Neural cell (in vitro differentiated cells): ENCODE measurements around the gene MBD3. TPM values are rescaled to one million over a fixed set of nuclear protein-coding genes. Genes with fewer than 3 reads are reported as not detected.

Source experiments
- H2AFZ ChIP-seq: fragments of 200-600, 300-800 bp; sonication (generic), shearing (Covaris generic); 2 replicates; pipeline ENCODE4 v1.6.0; 2014; ENCODE audit warnings: low read depth, mild to moderate bottlenecking, antibody characterized with exemption, low read length, moderate library complexity
- H3F3A ChIP-seq: fragments of 200-600 bp; shearing (Covaris generic); 2 replicates; pipeline ENCODE4 v1.6.1; 2016; ENCODE audit warnings: mild to moderate bottlenecking, moderate library complexity, mixed read lengths, antibody characterized with exemption, low read length; ENCODE audit not compliant: insufficient read depth, poor library complexity, severe bottlenecking
- H3K27ac ChIP-seq: fragments of 200-600, 300-800 bp; sonication (generic), shearing (Covaris generic); 2 replicates; pipeline ENCODE4 v1.5.1; 2014; ENCODE audit warnings: mild to moderate bottlenecking, low read length, moderate library complexity
- H3K27me3 ChIP-seq: fragments of 300-800, 200-600 bp; sonication (generic), shearing (Covaris generic); 2 replicates; pipeline ENCODE4 v1.6.0; 2014; ENCODE audit warnings: mild to moderate bottlenecking, low read depth, low read length, moderate library complexity; ENCODE audit not compliant: insufficient read depth
- H3K36me3 ChIP-seq: fragments of 300-800, 200-600 bp; sonication (generic), shearing (Covaris generic); 2 replicates; pipeline ENCODE4 v1.5.1; 2014; ENCODE audit warnings: mild to moderate bottlenecking, antibody characterized with exemption, low read length, moderate library complexity; ENCODE audit not compliant: insufficient read depth
- H3K4me2 ChIP-seq: fragments of 300-800, 200-600 bp; sonication (generic), shearing (Covaris generic); 2 replicates; pipeline ENCODE4 v1.6.0; 2014; ENCODE audit warnings: mild to moderate bottlenecking, low read length
- H3K4me3 ChIP-seq: fragments of 300-800, 200-600 bp; sonication (generic), shearing (Covaris generic); 2 replicates; pipeline ENCODE4 v1.5.1; 2014; ENCODE audit warnings: mild to moderate bottlenecking, low read length, moderate library complexity
- H3K79me2 ChIP-seq: fragments of 200-600 bp; shearing (Covaris generic); replicated peaks from 2 replicates; pipeline ENCODE4 v1.6.0; 2014; ENCODE audit warnings: mild to moderate bottlenecking, low read length, moderate library complexity; ENCODE audit not compliant: insufficient read depth
- H3K9ac ChIP-seq: fragments of 300-800, 200-600 bp; sonication (generic), shearing (Covaris generic); 2 replicates; pipeline ENCODE4 v1.6.1; 2016; ENCODE audit warnings: mild to moderate bottlenecking, low read length, mixed read lengths
- H3K9me2 ChIP-seq: fragments of 200-600 bp; shearing (Covaris generic); 2 replicates; pipeline ENCODE4 v1.6.1; 2016; ENCODE audit warnings: mild to moderate bottlenecking, low read length, mixed read lengths; ENCODE audit not compliant: insufficient read depth
- H3K9me3 ChIP-seq: fragments of 200-600, 300-800 bp; sonication (generic), shearing (Covaris generic); 2 replicates; pipeline ENCODE4 v1.6.1; 2016; ENCODE audit warnings: mild to moderate bottlenecking, mixed run types, low read length, moderate library complexity, mixed read lengths
- H4K20me1 ChIP-seq: fragments of 200-600 bp; shearing (Covaris generic); 2 replicates; pipeline ENCODE4 v1.6.1; 2016; ENCODE audit warnings: mild to moderate bottlenecking, mixed run types; ENCODE audit not compliant: insufficient read depth
- EP300 ChIP-seq: fragments of 450-650 bp; conservative IDR thresholded peaks from 2 replicates; pipeline ENCODE4 v1.6.1; 2014; ENCODE audit warnings: antibody characterized with exemption, mild to moderate bottlenecking, moderate library complexity; ENCODE audit not compliant: poor library complexity, severe bottlenecking
- EZH2 ChIP-seq: fragments of 200-600, 300-800 bp; shearing (Covaris generic), sonication (generic); IDR thresholded peaks from 2 replicates; pipeline ENCODE4 v1.6.1; 2014; ENCODE audit warnings: antibody characterized with exemption, low read length, borderline replicate concordance, mild to moderate bottlenecking; ENCODE audit not compliant: insufficient read depth, poor library complexity, severe bottlenecking
- MXI1 ChIP-seq: fragments of 450-650 bp; conservative IDR thresholded peaks from 2 replicates; pipeline ENCODE4 v1.6.1; 2014; ENCODE audit warnings: antibody characterized with exemption, mild to moderate bottlenecking; ENCODE audit not compliant: poor library complexity, severe bottlenecking
- POLR2AphosphoS5 ChIP-seq: IDR thresholded peaks from 2 replicates; pipeline ENCODE4 v1.6.1; 2012
- RAD21 ChIP-seq: fragments of 450-650 bp; conservative IDR thresholded peaks from 2 replicates; pipeline ENCODE4 v1.6.1; 2014; ENCODE audit warnings: antibody characterized with exemption, mild to moderate bottlenecking, moderate library complexity
- SMC3 ChIP-seq: fragments of 450-650 bp; conservative IDR thresholded peaks from 2 replicates; pipeline ENCODE4 v1.6.1; 2014; ENCODE audit warnings: antibody characterized with exemption, mild to moderate bottlenecking, moderate library complexity; ENCODE audit not compliant: poor library complexity
- TAF1 ChIP-seq: IDR thresholded peaks from 2 replicates; pipeline ENCODE4 v1.6.1; 2012; ENCODE audit warnings: low read depth
- polyA plus RNA-seq: library from polyadenylated mRNA; depleted of rRNA; stranded (reverse); fragments of >200 nt; gene quantifications from 2 replicates; pipeline ENCODE4 v1.2.3, GENCODE V29; 2014
- TF ChIP-seq, protein P1 (sequence below): IDR thresholded peaks from 2 replicates; pipeline ENCODE4 v1.6.1; 2012; ENCODE audit warnings: borderline replicate concordance
- TF ChIP-seq, protein P2 (sequence below): fragments of 450-650 bp; IDR thresholded peaks from 2 replicates; pipeline ENCODE4 v1.5.1; 2014; ENCODE audit warnings: antibody characterized with exemption, mild to moderate bottlenecking, moderate library complexity; ENCODE audit not compliant: poor library complexity, severe bottlenecking

The MBD3 gene
- polyA plus RNA-seq, 1 donor from 2014 or later: 80.1 TPM

DNA sequence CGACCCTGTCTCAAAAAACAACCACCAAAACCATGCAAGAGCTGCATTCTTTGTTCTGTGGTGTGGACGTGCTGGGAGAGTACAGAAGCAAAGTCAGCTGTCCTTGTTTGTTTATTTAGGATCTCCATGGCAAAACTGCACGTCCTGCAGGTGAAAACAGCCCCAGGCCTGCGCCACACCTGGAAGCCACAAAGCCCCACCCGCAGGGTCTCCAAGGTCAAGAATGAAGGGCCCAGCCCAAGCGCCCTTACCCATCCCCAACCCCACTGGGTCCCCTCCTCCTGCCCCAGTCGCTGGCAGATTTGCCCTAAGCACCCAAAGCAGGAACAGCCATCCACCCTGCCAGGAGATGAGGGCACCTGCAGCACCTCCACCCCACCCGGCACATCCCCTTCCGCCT lies 10.5 kb downstream of the MBD3 start:
- Histone ChIP-seq H2AFZ (no peak overlapping the region), H4K20me1 (no peaks in the 10 kb centered on the region), H3K36me3 (peaks cover 7% of the 10 kb centered on the region), H3K9me2 (no peaks in the 10 kb centered on the region), H3F3A (no peaks in the 10 kb centered on the region), H3K4me2 (no peak overlapping the region), H3K27ac (no peak overlapping the region), H3K4me3 (no peak overlapping the region), H3K27me3 (no peaks in the 10 kb centered on the region), H3K9me3 (no peaks in the 10 kb centered on the region), H3K79me2 (peaks cover 12% of the 10 kb centered on the region), H3K9ac (no peak overlapping the region)
- TF ChIP-seq RAD21 (no peak), MXI1 (no peak)

DNA sequence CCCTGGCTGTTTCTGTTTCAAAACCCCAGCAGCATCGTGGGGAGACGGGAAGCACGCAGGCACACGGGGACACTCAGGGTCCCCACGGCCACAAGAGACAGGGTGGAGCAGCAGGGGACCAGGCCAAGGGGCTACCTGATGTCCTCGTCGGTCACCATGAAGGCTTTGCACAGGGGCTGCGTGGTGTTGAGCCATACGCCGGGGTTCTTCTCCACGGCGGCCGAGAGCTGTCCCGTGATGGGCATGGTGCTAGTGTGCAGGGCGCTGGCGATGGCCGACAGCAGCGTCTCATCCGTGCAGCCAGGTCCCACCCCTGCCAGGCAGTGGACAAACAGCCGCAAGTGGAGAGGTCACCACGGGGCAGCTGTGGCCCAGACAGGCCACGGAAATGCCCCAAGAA lies 11.7 kb downstream of the MBD3 start:
- no peak overlapping the region for H3K27ac ChIP-seq
- no peak for TF ChIP-seq TAF1
- no peak for TF ChIP-seq MXI1
- TF ChIP-seq, protein P1, sequence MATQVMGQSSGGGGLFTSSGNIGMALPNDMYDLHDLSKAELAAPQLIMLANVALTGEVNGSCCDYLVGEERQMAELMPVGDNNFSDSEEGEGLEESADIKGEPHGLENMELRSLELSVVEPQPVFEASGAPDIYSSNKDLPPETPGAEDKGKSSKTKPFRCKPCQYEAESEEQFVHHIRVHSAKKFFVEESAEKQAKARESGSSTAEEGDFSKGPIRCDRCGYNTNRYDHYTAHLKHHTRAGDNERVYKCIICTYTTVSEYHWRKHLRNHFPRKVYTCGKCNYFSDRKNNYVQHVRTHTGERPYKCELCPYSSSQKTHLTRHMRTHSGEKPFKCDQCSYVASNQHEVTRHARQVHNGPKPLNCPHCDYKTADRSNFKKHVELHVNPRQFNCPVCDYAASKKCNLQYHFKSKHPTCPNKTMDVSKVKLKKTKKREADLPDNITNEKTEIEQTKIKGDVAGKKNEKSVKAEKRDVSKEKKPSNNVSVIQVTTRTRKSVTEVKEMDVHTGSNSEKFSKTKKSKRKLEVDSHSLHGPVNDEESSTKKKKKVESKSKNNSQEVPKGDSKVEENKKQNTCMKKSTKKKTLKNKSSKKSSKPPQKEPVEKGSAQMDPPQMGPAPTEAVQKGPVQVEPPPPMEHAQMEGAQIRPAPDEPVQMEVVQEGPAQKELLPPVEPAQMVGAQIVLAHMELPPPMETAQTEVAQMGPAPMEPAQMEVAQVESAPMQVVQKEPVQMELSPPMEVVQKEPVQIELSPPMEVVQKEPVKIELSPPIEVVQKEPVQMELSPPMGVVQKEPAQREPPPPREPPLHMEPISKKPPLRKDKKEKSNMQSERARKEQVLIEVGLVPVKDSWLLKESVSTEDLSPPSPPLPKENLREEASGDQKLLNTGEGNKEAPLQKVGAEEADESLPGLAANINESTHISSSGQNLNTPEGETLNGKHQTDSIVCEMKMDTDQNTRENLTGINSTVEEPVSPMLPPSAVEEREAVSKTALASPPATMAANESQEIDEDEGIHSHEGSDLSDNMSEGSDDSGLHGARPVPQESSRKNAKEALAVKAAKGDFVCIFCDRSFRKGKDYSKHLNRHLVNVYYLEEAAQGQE: no peak
- no peak for TF ChIP-seq SMC3
- H4K20me1 ChIP-seq: no peaks in the 10 kb centered on the region
- no peaks in the 10 kb centered on the region for H3K9me2 ChIP-seq
- no peaks in the 10 kb centered on the region for H3K9me3 ChIP-seq
- H3K4me3 ChIP-seq: no peak overlapping the region
- no peak overlapping the region for H3K4me2 ChIP-seq
- H3K27me3 ChIP-seq: no peaks in the 10 kb centered on the region
- H3K9ac ChIP-seq: no peak overlapping the region
- no peak overlapping the region for H2AFZ ChIP-seq
- H3K36me3 ChIP-seq: peaks cover 7% of the 10 kb centered on the region
- H3F3A ChIP-seq: no peaks in the 10 kb centered on the region
- peaks cover 5% of the 10 kb centered on the region for H3K79me2 ChIP-seq

DNA sequence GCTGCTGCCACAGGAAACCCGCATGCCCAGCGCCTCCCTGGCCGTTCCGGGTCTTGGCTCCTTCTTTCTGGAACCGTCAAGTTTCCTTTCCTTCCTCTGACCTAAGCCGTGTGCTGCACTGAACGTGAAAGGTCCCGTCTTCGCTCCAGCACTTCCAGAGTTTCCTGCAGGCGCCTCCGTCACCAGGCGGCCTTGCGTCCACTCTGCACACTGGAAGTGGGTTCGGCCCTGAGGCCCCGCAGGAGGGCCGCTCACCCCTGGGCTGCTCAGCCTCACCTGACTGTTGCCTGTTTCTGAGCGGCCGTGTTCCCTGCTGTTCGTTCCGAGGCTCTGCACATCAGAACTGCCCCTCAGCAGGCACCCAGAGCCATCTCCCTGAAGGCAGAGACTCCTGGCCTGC lies 12.3 kb downstream of the MBD3 start:
- no peak overlapping the region for H3K4me2 ChIP-seq
- no peaks in the 10 kb centered on the region for H3K9me3 ChIP-seq
- no peaks in the 10 kb centered on the region for H3F3A ChIP-seq
- peaks cover 7% of the 10 kb centered on the region for H3K36me3 ChIP-seq
- H4K20me1 ChIP-seq: no peaks in the 10 kb centered on the region
- no peak overlapping the region for H2AFZ ChIP-seq
- no peaks in the 10 kb centered on the region for H3K27me3 ChIP-seq
- H3K27ac ChIP-seq: no peak overlapping the region
- H3K9ac ChIP-seq: no peak overlapping the region
- no peak overlapping the region for H3K4me3 ChIP-seq
- no peaks in the 10 kb centered on the region for H3K9me2 ChIP-seq
- no peaks in the 10 kb centered on the region for H3K79me2 ChIP-seq
- no peak for TF ChIP-seq EZH2
- TF ChIP-seq RAD21: no peak
- TF ChIP-seq SMC3: no peak
- TF ChIP-seq EP300: no peak
- TF ChIP-seq, protein P2, sequence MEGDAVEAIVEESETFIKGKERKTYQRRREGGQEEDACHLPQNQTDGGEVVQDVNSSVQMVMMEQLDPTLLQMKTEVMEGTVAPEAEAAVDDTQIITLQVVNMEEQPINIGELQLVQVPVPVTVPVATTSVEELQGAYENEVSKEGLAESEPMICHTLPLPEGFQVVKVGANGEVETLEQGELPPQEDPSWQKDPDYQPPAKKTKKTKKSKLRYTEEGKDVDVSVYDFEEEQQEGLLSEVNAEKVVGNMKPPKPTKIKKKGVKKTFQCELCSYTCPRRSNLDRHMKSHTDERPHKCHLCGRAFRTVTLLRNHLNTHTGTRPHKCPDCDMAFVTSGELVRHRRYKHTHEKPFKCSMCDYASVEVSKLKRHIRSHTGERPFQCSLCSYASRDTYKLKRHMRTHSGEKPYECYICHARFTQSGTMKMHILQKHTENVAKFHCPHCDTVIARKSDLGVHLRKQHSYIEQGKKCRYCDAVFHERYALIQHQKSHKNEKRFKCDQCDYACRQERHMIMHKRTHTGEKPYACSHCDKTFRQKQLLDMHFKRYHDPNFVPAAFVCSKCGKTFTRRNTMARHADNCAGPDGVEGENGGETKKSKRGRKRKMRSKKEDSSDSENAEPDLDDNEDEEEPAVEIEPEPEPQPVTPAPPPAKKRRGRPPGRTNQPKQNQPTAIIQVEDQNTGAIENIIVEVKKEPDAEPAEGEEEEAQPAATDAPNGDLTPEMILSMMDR: no peak
- TF ChIP-seq POLR2AphosphoS5: no peak
- no peak for TF ChIP-seq TAF1
- TF ChIP-seq, protein P1: no peak
- no peak for TF ChIP-seq MXI1
